ENCODE results near the gene MPP2. TPM values are rescaled to one million over a fixed set of nuclear protein-coding genes. Genes with fewer than 3 reads are reported as not detected.
A peak's percentile ranks its signal among the peaks of the same experiment; 100 is the strongest.

The MPP2 gene
- total and polyA plus RNA-seq, 2 donors (not counting 3 experiments of a cell fraction or from before 2014, with no cell fraction given) = 1.4 to 1.6 TPM

DNA sequence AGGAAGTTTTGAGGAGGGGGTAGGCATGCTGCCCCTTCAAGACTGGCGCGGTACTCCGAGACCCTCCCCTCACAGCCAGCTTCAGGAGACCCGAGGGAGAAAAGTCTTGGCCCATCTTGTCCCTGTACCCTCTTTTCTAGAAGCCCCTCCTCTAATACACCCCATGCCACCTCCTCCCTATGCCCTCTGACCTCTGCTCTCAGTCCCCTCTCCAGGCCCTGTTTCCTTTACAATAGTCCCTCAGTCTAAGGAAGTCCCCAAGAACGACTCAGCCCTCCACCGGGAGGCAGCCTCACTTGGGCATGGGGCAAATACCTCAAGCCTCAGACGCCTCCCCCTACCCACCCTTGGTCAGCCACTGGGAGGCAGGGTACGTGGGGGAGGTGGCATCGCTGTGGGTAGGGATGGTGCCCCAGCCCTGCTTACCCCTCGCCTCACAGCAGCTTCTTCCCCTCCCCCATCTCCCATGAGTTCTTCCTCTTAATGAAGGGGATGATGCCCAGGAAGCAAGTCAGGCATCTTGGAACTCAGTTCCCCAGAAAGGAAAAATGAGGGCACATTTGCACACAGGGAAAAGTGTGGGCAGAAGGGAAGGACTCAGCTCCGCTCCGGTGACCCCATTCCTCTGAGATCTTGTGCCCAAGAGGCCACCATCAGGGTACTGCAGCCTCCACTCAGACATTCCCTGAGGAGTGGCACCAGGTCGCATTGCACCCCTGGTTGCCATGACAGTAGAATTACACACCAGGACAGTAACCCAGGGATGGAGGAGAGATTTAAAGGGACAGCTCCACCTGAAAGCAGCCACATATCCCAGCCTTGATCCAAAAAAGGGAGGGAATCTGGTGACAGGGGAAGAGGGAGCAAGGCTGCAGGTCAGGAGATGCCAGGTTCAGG, 6.2 kb downstream of the MPP2 start:
- TF ChIP-seq EZH2 (IDR thresholded peaks at IDR 0.05; ENCODE audit: borderline replicate concordance, low read depth, low read length, severe bottlenecking) = no peak
- no peak for TF ChIP-seq POLR2AphosphoS5 (IDR thresholded peaks at IDR 0.05; ENCODE audit: insufficient read depth, low read depth, low read length)
- no peak for TF ChIP-seq FOS (IDR thresholded peaks at IDR 0.05; ENCODE audit: borderline replicate concordance, insufficient read depth, low read length)
- no peak for TF ChIP-seq POLR2A (IDR thresholded peaks at IDR 0.05; ENCODE audit: low read depth, low read length)
- FAIRE-seq (no peak), DNase-seq (ENCODE audit: low read depth, low spot score) (no peak)
- dilution Hi-C loops (cut with MboI; ENCODE audit: extremely low pct_ligation_motif_present, low sequenced_read_pairs) = no loop called here
- no peaks in the 10 kb centered on the region for H3K9me3 ChIP-seq (replicated peaks; ENCODE audit: control insufficient read depth, insufficient read depth, low read length)
- ChIA-PET CTCF (interaction anchor here (2.3 to 4.0 kb wide), 2 partner anchors 8 to 22 kb away, joined by 12 to 37 read pairs; no protein-coding TSS in a partner anchor), POLR2A (no interaction called here)
- no peak overlapping the region for H3K9ac ChIP-seq (replicated peaks; ENCODE audit: extremely low read depth, insufficient read depth, low read length)
- peak overlapping the region; percentile 54 for H3K4me2 ChIP-seq (ENCODE audit: insufficient read depth, low read length)
- no peaks in the 10 kb centered on the region for H4K20me1 ChIP-seq (replicated peaks; ENCODE audit: control insufficient read depth, extremely low read depth, insufficient read depth, low read length)
- no peaks in the 10 kb centered on the region for H3K79me2 ChIP-seq (ENCODE audit: control insufficient read depth, insufficient read depth, low read length)
- H3K4me3 ChIP-seq (replicated peaks in 1 of 3; ENCODE audit: insufficient read depth in 1 of 3, low read depth in 1 of 3, low read length in 3 of 3) = peak overlapping the region in 2 of 3 experiments; percentile 20 to 26
- no peak overlapping the region for H3K27ac ChIP-seq (ENCODE audit: insufficient read depth, low read depth, low read length)
- no peaks in the 10 kb centered on the region for H3K36me3 ChIP-seq (ENCODE audit: control insufficient read depth in 2 of 2, extremely low read depth in 1 of 2, insufficient read depth in 2 of 2, low read length in 2 of 2)
- BruUV-seq (replicated peaks) = no TSS peak
- H2AFZ ChIP-seq (ENCODE audit: low read depth, low read length) = peak overlapping the region; percentile 64
- H3K9me1 ChIP-seq (replicated peaks; ENCODE audit: control insufficient read depth, extremely low read depth, insufficient read depth, low read length) = no peaks in the 10 kb centered on the region
- intact Hi-C loops (cut with micrococcal nuclease) = no loop called here
- H3K27me3 ChIP-seq (ENCODE audit: control insufficient read depth in 2 of 2, insufficient read depth in 2 of 2, low read length in 2 of 2) = peaks cover 12 to 13% of the 10 kb centered on the region in 2 experiments
- H3K4me1 ChIP-seq (ENCODE audit: control insufficient read depth, extremely low read depth, insufficient read depth, low read length) = peaks cover 3% of the 10 kb centered on the region

DNA sequence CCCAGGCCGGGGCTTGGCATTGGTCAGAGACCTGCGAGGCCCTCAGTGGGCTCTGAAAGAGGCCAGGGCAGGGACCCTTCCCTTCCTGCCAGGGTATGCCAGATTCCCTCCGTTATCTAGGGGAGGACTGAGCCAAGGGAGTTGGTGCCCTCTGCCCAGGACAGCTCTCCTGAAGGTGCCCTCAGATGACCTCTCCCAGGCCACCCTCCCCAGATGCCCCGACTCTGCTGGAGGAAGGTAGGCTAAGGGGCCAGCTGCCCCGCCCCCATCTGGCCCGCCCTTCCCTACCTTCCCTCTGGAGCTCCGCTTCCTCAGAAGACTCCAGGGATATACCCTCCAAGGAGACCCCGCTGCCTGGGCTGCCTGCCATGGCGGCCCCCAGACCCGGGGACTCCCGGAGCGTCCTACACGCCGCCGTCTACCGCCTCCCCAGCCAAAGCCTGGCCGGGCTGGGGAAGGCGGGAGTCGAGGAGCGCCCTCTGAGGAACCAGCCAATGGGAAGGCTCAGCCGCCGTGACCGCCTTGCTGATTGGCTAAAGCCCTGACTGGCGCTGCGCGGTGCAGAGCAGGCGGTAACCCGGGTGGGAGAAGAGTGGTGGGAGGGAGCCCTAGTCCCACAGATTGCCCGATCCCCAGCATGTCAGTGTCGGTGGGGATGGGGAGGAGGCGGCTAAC, 7.0 kb downstream of the MPP2 start:
- Histone ChIP-seq H3K27ac (ENCODE audit: insufficient read depth, low read depth, low read length) (no peak overlapping the region), H3K4me1 (ENCODE audit: control insufficient read depth, extremely low read depth, insufficient read depth, low read length) (peaks cover 3% of the 10 kb centered on the region), H3K4me3 (replicated peaks in 1 of 3; ENCODE audit: insufficient read depth in 1 of 3, low read depth in 1 of 3, low read length in 3 of 3) (peak overlapping the region in 2 of 3 experiments; percentile 26 to 29), H4K20me1 (replicated peaks; ENCODE audit: control insufficient read depth, extremely low read depth, insufficient read depth, low read length) (no peaks in the 10 kb centered on the region), H3K79me2 (ENCODE audit: control insufficient read depth, insufficient read depth, low read length) (no peaks in the 10 kb centered on the region), H3K4me2 (ENCODE audit: insufficient read depth, low read length) (peak overlapping the region; percentile 54), H3K36me3 (ENCODE audit: control insufficient read depth in 2 of 2, extremely low read depth in 1 of 2, insufficient read depth in 2 of 2, low read length in 2 of 2) (no peaks in the 10 kb centered on the region), H3K27me3 (ENCODE audit: control insufficient read depth in 2 of 2, insufficient read depth in 2 of 2, low read length in 2 of 2) (peaks cover 4 to 6% of the 10 kb centered on the region in 2 experiments), H3K9me1 (replicated peaks; ENCODE audit: control insufficient read depth, extremely low read depth, insufficient read depth, low read length) (no peaks in the 10 kb centered on the region), H3K9me3 (replicated peaks; ENCODE audit: control insufficient read depth, insufficient read depth, low read length) (no peaks in the 10 kb centered on the region), H3K9ac (replicated peaks; ENCODE audit: extremely low read depth, insufficient read depth, low read length) (no peak overlapping the region), H2AFZ (ENCODE audit: low read depth, low read length) (peak overlapping the region; percentile 64)
- dilution Hi-C loops (cut with MboI; ENCODE audit: extremely low pct_ligation_motif_present, low sequenced_read_pairs) (no loop called here), intact Hi-C loops (cut with micrococcal nuclease) (no loop called here)
- DNase-seq (ENCODE audit: low read depth, low spot score) (peak; percentile 85), FAIRE-seq (peak; percentile 91)
- ChIA-PET POLR2A (no interaction called here), CTCF (interaction anchor here (0.7 to 4.0 kb wide), 2 partner anchors 9 to 19 kb away, joined by 3 to 37 read pairs; no protein-coding TSS in a partner anchor)
- TF ChIP-seq EZH2 (IDR thresholded peaks at IDR 0.05; ENCODE audit: borderline replicate concordance, low read depth, low read length, severe bottlenecking) = no peak
- no peak for TF ChIP-seq JUN (IDR thresholded peaks at IDR 0.05; ENCODE audit: borderline replicate concordance, insufficient read depth, insufficient read length, low read depth)
- no peak for TF ChIP-seq MYC (IDR thresholded peaks at IDR 0.05; ENCODE audit: low read depth, low read length)
- TF ChIP-seq GATA2 (IDR thresholded peaks at IDR 0.05; ENCODE audit: insufficient read depth, insufficient read length, low read depth, low read length) = no peak
- TF ChIP-seq POLR2A (IDR thresholded peaks at IDR 0.05; ENCODE audit: low read depth, low read length) = no peak
- TF ChIP-seq, protein P1, sequence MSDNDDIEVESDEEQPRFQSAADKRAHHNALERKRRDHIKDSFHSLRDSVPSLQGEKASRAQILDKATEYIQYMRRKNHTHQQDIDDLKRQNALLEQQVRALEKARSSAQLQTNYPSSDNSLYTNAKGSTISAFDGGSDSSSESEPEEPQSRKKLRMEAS (IDR thresholded peaks at IDR 0.05; ENCODE audit: insufficient read depth, insufficient read length) = no peak
- no peak for TF ChIP-seq FOS (IDR thresholded peaks at IDR 0.05; ENCODE audit: borderline replicate concordance, insufficient read depth, low read length)
- TF ChIP-seq, protein P2, sequence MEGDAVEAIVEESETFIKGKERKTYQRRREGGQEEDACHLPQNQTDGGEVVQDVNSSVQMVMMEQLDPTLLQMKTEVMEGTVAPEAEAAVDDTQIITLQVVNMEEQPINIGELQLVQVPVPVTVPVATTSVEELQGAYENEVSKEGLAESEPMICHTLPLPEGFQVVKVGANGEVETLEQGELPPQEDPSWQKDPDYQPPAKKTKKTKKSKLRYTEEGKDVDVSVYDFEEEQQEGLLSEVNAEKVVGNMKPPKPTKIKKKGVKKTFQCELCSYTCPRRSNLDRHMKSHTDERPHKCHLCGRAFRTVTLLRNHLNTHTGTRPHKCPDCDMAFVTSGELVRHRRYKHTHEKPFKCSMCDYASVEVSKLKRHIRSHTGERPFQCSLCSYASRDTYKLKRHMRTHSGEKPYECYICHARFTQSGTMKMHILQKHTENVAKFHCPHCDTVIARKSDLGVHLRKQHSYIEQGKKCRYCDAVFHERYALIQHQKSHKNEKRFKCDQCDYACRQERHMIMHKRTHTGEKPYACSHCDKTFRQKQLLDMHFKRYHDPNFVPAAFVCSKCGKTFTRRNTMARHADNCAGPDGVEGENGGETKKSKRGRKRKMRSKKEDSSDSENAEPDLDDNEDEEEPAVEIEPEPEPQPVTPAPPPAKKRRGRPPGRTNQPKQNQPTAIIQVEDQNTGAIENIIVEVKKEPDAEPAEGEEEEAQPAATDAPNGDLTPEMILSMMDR (IDR thresholded peaks at IDR 0.05; ENCODE audit: extremely low read depth in 1 of 2, insufficient read depth in 1 of 2, low read depth in 1 of 2, low read length in 2 of 2) = no peak
- TF ChIP-seq POLR2AphosphoS5 (IDR thresholded peaks at IDR 0.05; ENCODE audit: insufficient read depth, low read depth, low read length) = no peak
- BruUV-seq (replicated peaks) = no TSS peak
